IMR-90 (cell line): ENCODE data around the gene BTBD9. TPM values are rescaled to one million over a fixed set of nuclear protein-coding genes. Genes with fewer than 3 reads are reported as not detected.

ENCODE experiments used
- ATAC-seq: fragments of 200-7000 bp; cut with Tn5 transposase; 2 replicates; pipeline ENCODE4 v1.9.1; 2020; ENCODE audit warnings: low read depth, mild to moderate bottlenecking, moderate library complexity
- BruUV-seq: library from RNA; stranded (reverse); fragments of 400-500 nt; replicated peaks from 2 replicates; lab custom pipeline; 2021; lab: Mats Ljungman, UMichigan
- CTCF ChIA-PET: fragments of 300-600 bp; formaldehyde crosslinking; extraction: SDS; loops from one replicate; lab custom pipeline; 2021; ENCODE audit warnings: antibody characterized with exemption; lab: Yijun Ruan, JAX
- POLR2A ChIA-PET: fragments of 300-600 bp; sonication (Branson Sonifier 250); formaldehyde crosslinking; loops from one replicate; lab custom pipeline; 2022; ENCODE audit warnings: antibody characterized with exemption; ENCODE audit not compliant: unreplicated experiment; lab: Charles Lee
- DNase-seq: peaks from one replicate; pipeline ENCODE4 v3.0.0; 2013
- H2AFZ ChIP-seq: replicated peaks from 2 replicates; pipeline ENCODE3; 2013; ENCODE audit warnings: low read length, mild to moderate bottlenecking; ENCODE audit not compliant: poor library complexity
- H2AK5ac ChIP-seq: 2 replicates; pipeline ENCODE4 v1.6.1; 2013; ENCODE audit warnings: low read depth, low read length, inconsistent platforms
- H2AK9ac ChIP-seq: replicated peaks from 2 replicates; pipeline ENCODE3; 2013; ENCODE audit warnings: mild to moderate bottlenecking, low read depth, low read length, moderate library complexity; ENCODE audit not compliant: poor library complexity
- H2BK120ac ChIP-seq: 2 replicates; pipeline ENCODE4 v1.6.1; 2013; ENCODE audit warnings: low read depth, low read length, inconsistent platforms
- H2BK15ac ChIP-seq: 3 replicates; pipeline ENCODE4 v1.6.1; 2013; ENCODE audit warnings: low read depth, low read length, inconsistent platforms
- H2BK20ac ChIP-seq: 2 replicates; pipeline ENCODE4 v1.6.1; 2013; ENCODE audit warnings: low read depth, mild to moderate bottlenecking, inconsistent platforms, low read length, moderate library complexity
- H2BK5ac ChIP-seq: 2 replicates; pipeline ENCODE4 v1.6.1; 2013; ENCODE audit warnings: mild to moderate bottlenecking, low read depth, low read length, inconsistent platforms; ENCODE audit not compliant: poor library complexity, severe bottlenecking
- H3K14ac ChIP-seq: replicated peaks from 2 replicates; pipeline ENCODE4 v1.6.1; 2013; ENCODE audit warnings: low read depth, low read length, inconsistent platforms
- H3K18ac ChIP-seq: 2 replicates; pipeline ENCODE4 v1.6.1; 2013; ENCODE audit warnings: low read depth, low read length, control low read depth
- H3K23ac ChIP-seq: 2 replicates; pipeline ENCODE4 v1.6.1; 2013; ENCODE audit warnings: low read depth, low read length, inconsistent platforms
- H3K27ac ChIP-seq: 2 replicates; pipeline ENCODE4 v1.5.1; 2013; ENCODE audit warnings: mild to moderate bottlenecking, control low read depth, low read length; ENCODE audit not compliant: insufficient read depth
- H3K27me3 ChIP-seq: 2 replicates; pipeline ENCODE4 v1.6.1; 2013; ENCODE audit warnings: low read length; ENCODE audit not compliant: control insufficient read depth, insufficient read depth
- H3K36me3 ChIP-seq: 2 replicates; pipeline ENCODE4 v1.6.1; 2013; ENCODE audit warnings: low read length, mixed read lengths; ENCODE audit not compliant: control insufficient read depth, insufficient read depth
- H3K4ac ChIP-seq: 2 replicates; pipeline ENCODE4 v1.6.1; 2013; ENCODE audit warnings: low read depth, low read length, inconsistent platforms
- H3K4me1 ChIP-seq: 2 replicates; pipeline ENCODE4 v1.6.1; 2013; ENCODE audit warnings: low read length, mixed read lengths; ENCODE audit not compliant: control insufficient read depth, insufficient read depth
- H3K4me2 ChIP-seq: 2 replicates; pipeline ENCODE4 v1.6.1; 2013; ENCODE audit warnings: low read depth, mild to moderate bottlenecking, control low read depth, low read length, moderate library complexity
- H3K4me3 ChIP-seq: 2 replicates; pipeline ENCODE4 v1.5.1; 2013; ENCODE audit warnings: low read depth, mild to moderate bottlenecking, control low read depth, low read length, moderate library complexity; ENCODE audit not compliant: insufficient read depth
- H3K56ac ChIP-seq: 2 replicates; pipeline ENCODE4 v1.6.1; 2013; ENCODE audit warnings: low read length, inconsistent platforms; ENCODE audit not compliant: insufficient read depth; ENCODE audit errors: extremely low read depth
- H3K79me1 ChIP-seq, 2 experiments: 2 replicates each; pipeline ENCODE4 v1.6.1; 2013; ENCODE audit warnings: low read length in 2 of 2, inconsistent platforms in 1 of 2, low read depth in 1 of 2
- H3K9ac ChIP-seq: 2 replicates; pipeline ENCODE4 v1.6.1; 2013; ENCODE audit warnings: low read depth, low read length, control low read depth
- H3K9me1 ChIP-seq: 2 replicates; pipeline ENCODE4 v1.6.1; 2013; ENCODE audit warnings: low read length, inconsistent platforms; ENCODE audit not compliant: insufficient read depth
- H3K9me3 ChIP-seq: 2 replicates; pipeline ENCODE4 v1.6.1; 2013; ENCODE audit warnings: low read length; ENCODE audit not compliant: control insufficient read depth, insufficient read depth
- H4K20me1 ChIP-seq: 2 replicates; pipeline ENCODE4 v1.6.1; 2013; ENCODE audit warnings: low read length, inconsistent platforms; ENCODE audit not compliant: insufficient read depth
- H4K5ac ChIP-seq: 2 replicates; pipeline ENCODE4 v1.6.1; 2013; ENCODE audit warnings: mild to moderate bottlenecking, low read depth, low read length, control low read depth
- H4K8ac ChIP-seq, 2 experiments: 2 replicates each; pipeline ENCODE4 v1.6.1; 2013; ENCODE audit warnings: low read depth in 2 of 2, low read length in 2 of 2, control low read depth in 1 of 2, inconsistent platforms in 1 of 2
- H4K91ac ChIP-seq: 2 replicates; pipeline ENCODE4 v1.6.1; 2013; ENCODE audit warnings: low read depth, low read length, inconsistent platforms; ENCODE audit not compliant: insufficient read depth
- BHLHE40 ChIP-seq: fragments of 150-350 bp; IDR thresholded peaks from 2 replicates; pipeline ENCODE4 v1.6.1; 2016; ENCODE audit warnings: mild to moderate bottlenecking, low read depth, low read length
- CEBPB ChIP-seq: IDR thresholded peaks from 2 replicates; pipeline ENCODE4 v1.6.1; 2012; ENCODE audit warnings: low read depth, low read length, improper control_type of control experiment
- ELK1 ChIP-seq: fragments of 150-350 bp; IDR thresholded peaks from 2 replicates; pipeline ENCODE4 v1.6.1; 2016; ENCODE audit warnings: low read depth, mild to moderate bottlenecking, low read length, moderate library complexity, borderline replicate concordance
- FOS ChIP-seq: fragments of 150-350 bp; IDR thresholded peaks from 2 replicates; pipeline ENCODE4 v1.6.1; 2016; ENCODE audit warnings: low read depth, low read length
- MAFK ChIP-seq: IDR thresholded peaks from 2 replicates; pipeline ENCODE4 v1.6.1; 2012; ENCODE audit warnings: low read depth, low read length, improper control_type of control experiment
- MAZ ChIP-seq: IDR thresholded peaks from 2 replicates; pipeline ENCODE4 v1.6.1; 2012; ENCODE audit warnings: low read depth, mild to moderate bottlenecking, low read length, improper control_type of control experiment, moderate library complexity, borderline replicate concordance
- MXI1 ChIP-seq: IDR thresholded peaks from 2 replicates; pipeline ENCODE4 v1.6.1; 2012; ENCODE audit warnings: low read depth, mild to moderate bottlenecking, low read length, moderate library complexity, borderline replicate concordance
- NFE2L2 ChIP-seq: fragments of 150-350 bp; IDR thresholded peaks from 2 replicates; pipeline ENCODE4 v1.6.1; 2016; ENCODE audit warnings: low read depth, mild to moderate bottlenecking, low read length
- RAD21 ChIP-seq: IDR thresholded peaks from 2 replicates; pipeline ENCODE4 v1.6.1; 2012; ENCODE audit warnings: low read length, improper control_type of control experiment
- RCOR1 ChIP-seq: IDR thresholded peaks from 2 replicates; pipeline ENCODE4 v1.6.1; 2012; ENCODE audit warnings: mild to moderate bottlenecking, low read length, improper control_type of control experiment; ENCODE audit not compliant: insufficient replicate concordance
- WGBS, 2 experiments: methylation state at CpG; one replicate each; pipeline versions ENCODE4 v1.1.5 to v1.1.7; 2013; ENCODE audit warnings: missing lambda C conversion rate in 2 of 2; ENCODE audit not compliant: insufficient read length in 1 of 2; ENCODE audit errors: extremely low coverage in 2 of 2; 5-methylcytosine and 5-hydroxymethylcytosine counted together
- dilution Hi-C: fragments of 300-500 bp; cut with HindIII; formaldehyde crosslinking; loops from one replicate; pipeline ENCODE4 v1.14.3; 2018; ENCODE audit warnings: low sequenced_read_pairs; ENCODE audit not compliant: unreplicated experiment
- in situ Hi-C: fragments of 300-500 bp; cut with MboI; formaldehyde crosslinking; loops from 3 replicates; pipeline ENCODE4 v1.14.3; 2019; ENCODE audit warnings: low sequenced_read_pairs, inconsistent platforms, mixed read lengths
- intact Hi-C: fragments of 100-400 bp; cut with micrococcal nuclease; formaldehyde crosslinking; loops from 2 replicates; pipeline ENCODE4 v1.10.0; 2022
- polyA plus RNA-seq, 3 experiments: library from polyadenylated mRNA; depleted of rRNA; stranded (reverse); fragments of >200 nt; gene quantifications; 2 replicates each; pipeline ENCODE4 v1.2.3, GENCODE V29; 2012; ENCODE audit warnings: low replicate concordance in 1 of 3
- total RNA-seq: library from RNA; depleted of rRNA; stranded (reverse); fragments of >200 nt; gene quantifications from 2 replicates; pipeline ENCODE4 v1.2.3, GENCODE V29; 2012

The BTBD9 gene
- total and polyA plus RNA-seq, 2 of the 4 experiments (the other 2 are of a cell fraction), result 4.1 to 22.0 TPM

- Histone ChIP-seq H2AFZ (no peak overlapping the region), H4K91ac (no peak overlapping the region), H4K5ac (no peak overlapping the region), H3K14ac (no peak overlapping the region), H3K18ac (no peak overlapping the region), H3K9me3 (no peaks in the 10 kb centered on the region), H3K9ac (no peak overlapping the region), H3K56ac (no peak overlapping the region), H2BK15ac (no peak overlapping the region), H3K23ac (no peak overlapping the region), H3K4me2 (no peak overlapping the region), H3K36me3 (no peaks in the 10 kb centered on the region), H2AK5ac (no peak overlapping the region), H3K4ac (no peak overlapping the region), H3K4me1 (no peaks in the 10 kb centered on the region), H2BK120ac (no peak overlapping the region), H3K27me3 (no peaks in the 10 kb centered on the region), H4K20me1 (no peaks in the 10 kb centered on the region), H2BK5ac (no peak overlapping the region), H2AK9ac (no peak overlapping the region), H3K79me1 (no peaks in the 10 kb centered on the region; a peak in 1 of 4 replicates), H3K4me3 (no peak overlapping the region), H2BK20ac (no peak overlapping the region), H4K8ac (no peak overlapping the region), H3K27ac (no peak overlapping the region), H3K9me1 (no peaks in the 10 kb centered on the region)
- DNase-seq (no peak), ATAC-seq (no peak)
- BruUV-seq, result no TSS peak
- in situ Hi-C loops, result no loop called here
- no CpG with 5 or more reads among the region's 5 CpGs for WGBS, 2 experiments
- ChIA-PET CTCF (interaction anchor here (0.7 to 0.8 kb wide), 2 partner anchors 74 to 353 kb away, joined by 3 to 5 read pairs; no protein-coding TSS in a partner anchor), POLR2A (no interaction called here)
- intact Hi-C loops, result loop anchor here (5.0 kb wide), 2 partner anchors 176 to 779 kb away; no protein-coding TSS in a partner anchor
- dilution Hi-C loops, result no loop called here
- TF ChIP-seq CEBPB (no peak), RCOR1 (no peak), MXI1 (no peak), MAFK (no peak), FOS (no peak), RAD21 (no peak), BHLHE40 (no peak), MAZ (no peak), ELK1 (no peak), NFE2L2 (no peak)
Observed at GRCh38 chr6:38495922-38496635, 143.7 kb downstream of the BTBD9 start.
